Measurements from ENCODE around the gene RHOU.

GRCh38 chr1:228721407-228721806 is 13.9 kb upstream of the RHOU start:
- TF ChIP-seq, protein P1, sequence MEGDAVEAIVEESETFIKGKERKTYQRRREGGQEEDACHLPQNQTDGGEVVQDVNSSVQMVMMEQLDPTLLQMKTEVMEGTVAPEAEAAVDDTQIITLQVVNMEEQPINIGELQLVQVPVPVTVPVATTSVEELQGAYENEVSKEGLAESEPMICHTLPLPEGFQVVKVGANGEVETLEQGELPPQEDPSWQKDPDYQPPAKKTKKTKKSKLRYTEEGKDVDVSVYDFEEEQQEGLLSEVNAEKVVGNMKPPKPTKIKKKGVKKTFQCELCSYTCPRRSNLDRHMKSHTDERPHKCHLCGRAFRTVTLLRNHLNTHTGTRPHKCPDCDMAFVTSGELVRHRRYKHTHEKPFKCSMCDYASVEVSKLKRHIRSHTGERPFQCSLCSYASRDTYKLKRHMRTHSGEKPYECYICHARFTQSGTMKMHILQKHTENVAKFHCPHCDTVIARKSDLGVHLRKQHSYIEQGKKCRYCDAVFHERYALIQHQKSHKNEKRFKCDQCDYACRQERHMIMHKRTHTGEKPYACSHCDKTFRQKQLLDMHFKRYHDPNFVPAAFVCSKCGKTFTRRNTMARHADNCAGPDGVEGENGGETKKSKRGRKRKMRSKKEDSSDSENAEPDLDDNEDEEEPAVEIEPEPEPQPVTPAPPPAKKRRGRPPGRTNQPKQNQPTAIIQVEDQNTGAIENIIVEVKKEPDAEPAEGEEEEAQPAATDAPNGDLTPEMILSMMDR (IDR thresholded peaks at IDR 0.05; ENCODE audit: insufficient read depth, low read depth, low read length) = no peak
- no peak for TF ChIP-seq EZH2 (IDR thresholded peaks at IDR 0.05; ENCODE audit: insufficient read depth, low read length)

Data from astrocyte (in vitro differentiated cells and primary cell).